Islet of Langerhans (tissue), 1 donor: ENCODE measurements around the gene GARS1.

ENCODE experiments used
- FAIRE-seq: peaks from one replicate; lab custom pipeline; 2011; peaks lifted over from hg19 to GRCh38; lab: Jason Lieb, UNC

The GARS1 gene

DNA sequence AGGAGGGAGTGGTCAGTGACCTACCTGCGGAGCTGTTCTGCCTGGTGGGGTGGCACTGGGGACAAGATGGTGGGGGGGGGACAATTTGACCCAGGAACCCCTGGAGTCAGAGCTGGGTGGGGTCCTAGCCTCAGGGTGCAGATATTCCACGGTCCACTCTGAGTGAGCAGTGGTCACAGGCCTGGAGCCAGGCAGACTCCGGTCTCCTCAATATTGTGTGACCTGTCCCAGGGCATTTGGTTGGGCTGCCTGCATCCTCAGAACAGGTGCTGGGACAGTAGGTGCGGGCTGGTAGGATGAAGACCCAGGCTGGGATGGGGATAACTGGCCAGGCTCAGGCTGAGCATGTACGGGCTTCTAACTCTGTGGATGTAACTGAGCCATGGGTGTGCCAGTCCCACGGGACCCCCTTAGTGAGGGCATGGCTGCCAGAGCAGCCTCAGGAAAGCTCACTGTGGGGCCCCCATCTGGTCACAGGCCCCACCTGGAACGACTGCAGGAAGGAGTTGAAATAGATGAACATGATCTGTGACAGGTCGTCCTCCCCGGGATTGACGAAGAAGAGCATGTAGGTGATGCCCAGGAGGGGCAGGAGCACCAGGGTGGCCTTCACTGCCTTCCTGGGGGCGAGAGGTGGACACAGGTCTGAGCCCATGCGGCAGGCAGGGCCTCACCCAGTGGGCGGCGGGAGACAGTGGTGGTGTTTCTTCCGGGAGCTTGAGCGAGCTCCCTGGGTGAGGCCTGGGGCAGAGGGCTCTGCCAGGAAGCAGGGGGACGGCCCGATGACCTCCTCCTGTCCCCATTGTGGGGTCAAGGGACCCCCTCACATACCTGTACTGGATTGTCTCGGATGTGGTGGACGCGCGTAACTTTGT is 60.7 kb downstream of the GARS1 start:
- no peak for FAIRE-seq

DNA sequence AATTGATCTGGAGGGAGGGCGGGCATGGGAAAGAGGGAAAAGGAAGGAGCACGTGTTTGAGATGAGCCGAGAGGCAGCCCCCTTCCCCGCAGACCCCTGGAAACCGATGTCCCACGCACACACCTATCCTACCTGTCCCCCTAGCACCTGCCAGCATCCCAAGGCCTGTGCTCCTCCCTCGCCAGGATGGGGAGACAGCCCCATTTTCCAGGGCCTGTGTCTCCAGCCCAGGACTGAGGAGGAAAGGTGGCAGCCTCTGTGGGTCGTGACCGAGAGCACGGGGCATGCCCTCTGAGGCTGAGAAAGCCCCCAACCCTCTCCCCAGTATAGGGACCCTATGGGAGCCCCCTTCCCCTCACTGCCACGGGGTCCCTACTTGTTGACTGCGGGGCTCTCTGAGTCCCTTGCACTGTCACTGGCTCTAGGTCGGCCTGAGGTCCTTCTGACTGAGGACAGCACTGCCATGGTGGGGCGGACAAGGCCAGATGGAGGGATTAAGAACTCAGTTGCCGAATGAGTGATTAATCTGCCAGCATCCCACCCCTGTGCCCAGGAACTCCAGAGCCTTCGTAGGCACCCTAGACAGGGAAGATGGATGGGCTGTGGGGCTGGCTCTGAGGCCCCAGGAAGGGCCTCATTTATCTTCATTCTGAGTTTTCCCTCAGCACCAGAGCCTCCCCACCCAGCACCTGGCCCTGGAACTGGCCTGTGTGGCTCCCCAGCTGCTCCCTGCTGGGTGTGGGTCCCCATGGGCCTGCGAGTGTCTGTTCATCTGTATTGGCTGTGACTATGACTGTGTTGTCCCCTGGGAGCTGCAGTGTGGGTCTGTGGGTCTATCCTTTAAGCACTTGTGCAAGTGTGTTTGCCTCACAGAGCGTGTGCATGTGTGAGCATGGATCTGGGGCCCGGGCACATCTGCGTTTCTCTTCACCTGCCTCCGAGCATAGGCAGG is 61.6 kb downstream of the GARS1 start:
- no peak for FAIRE-seq

DNA sequence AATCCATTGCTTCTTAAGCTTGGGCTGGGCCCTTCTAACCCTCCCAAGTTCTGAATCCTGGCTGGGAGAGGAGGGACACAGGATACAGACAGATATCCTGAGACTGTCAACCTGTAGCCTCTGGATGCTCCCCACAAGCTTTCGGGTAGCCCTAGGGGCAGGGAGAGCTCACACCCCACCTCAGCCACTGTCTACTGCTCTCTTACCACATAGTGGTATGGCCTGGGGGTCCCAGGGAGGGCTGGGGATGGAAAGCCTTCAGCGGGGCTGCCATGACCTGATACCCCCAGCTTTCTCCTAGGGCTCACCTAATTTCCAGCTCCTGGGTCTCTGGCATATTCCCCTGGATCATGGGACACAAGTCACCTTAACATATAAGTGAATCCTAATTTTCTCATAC is 62.5 kb downstream of the GARS1 start:
- FAIRE-seq = no peak

DNA sequence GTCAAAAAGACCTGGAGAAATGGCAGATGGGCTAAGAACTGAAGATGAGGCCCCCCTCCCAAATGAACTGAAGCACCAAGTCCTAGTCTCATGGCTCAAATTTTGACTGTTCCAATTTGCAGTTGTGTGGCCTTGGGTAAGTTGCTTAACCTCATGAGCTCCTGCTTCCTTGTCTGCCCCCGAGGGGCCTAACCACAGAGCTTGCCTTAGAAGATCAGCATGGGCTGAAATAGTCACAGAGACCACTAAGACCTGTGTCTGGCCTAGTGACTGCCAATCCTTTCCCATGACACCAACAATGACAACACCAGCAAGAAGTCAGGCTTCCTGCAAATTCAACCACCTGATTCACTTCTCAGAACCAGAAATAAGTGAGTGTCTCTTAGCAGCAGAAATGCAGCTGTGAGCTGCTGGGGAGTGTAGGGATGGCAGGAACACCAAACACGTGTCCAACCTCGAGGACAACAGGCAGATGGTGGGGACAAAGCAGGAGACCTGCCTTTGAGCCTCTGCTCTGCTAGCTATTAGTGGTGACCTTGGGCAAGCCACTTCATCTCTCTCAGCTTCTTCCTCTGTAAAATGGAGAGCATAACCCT is 63.9 kb downstream of the GARS1 start:
- FAIRE-seq = no peak

DNA sequence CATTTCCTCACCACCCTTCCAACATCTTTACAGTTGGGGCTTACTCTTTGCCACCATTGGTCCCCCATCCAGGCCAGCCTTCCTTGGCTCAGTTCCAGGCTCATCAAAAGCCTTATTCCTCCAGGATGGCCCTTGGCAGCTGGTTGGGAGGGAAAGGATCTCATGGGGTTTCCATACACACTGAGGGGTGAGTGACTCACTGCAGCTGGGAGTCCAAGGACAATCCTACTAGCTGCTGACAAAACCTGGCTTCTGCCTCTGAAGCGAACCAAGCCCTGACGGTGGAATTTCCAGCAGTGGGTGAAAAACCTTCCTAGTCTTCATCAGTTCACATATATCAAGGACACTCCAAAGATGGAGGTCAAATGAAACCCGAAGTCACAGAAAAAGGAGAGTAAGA is 64.6 kb downstream of the GARS1 start:
- FAIRE-seq = no peak

DNA sequence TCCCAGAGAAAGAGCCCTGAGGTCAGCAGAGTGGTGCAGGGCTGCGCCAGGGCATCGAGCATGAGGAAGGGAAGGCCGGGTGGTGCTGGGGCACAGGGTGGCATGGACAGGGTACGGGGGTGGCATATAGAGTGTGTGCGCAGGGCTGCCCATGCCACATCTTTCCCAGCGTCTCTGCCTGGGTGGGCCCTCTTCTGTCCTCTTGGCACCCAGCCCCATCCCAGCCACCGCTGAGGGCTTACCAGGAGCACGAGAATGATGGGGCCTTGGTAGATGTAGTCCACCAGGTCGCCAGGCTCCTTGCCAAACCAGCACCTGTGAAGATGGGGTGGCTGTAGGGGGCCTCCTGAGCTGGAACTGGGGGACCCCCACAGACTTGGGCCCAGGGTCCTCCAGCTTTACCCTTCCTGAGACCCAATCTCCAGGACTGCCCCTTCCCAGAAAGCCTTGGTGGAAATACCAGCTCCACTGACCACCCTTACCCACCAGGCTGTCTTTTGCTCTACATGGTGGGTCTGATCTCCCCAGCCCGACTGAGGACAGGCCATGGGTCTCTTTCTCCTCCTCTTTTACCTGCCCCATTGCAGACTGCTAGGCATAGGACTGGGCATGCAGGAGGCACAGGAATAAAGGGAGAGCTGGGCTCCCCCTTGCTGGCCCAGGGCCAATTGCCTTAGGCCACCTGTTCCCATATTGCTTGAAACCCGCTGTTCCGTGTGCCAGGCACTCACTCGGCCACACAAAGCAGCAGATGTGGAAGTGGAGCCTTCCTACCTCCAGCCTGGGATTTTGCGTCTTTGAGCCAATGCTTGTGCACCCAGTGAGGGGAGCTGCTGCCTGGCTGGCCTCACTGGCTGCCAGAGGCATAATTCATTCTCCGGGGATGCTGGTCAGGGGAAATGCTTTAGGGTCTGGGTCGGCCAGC is 65.9 kb downstream of the GARS1 start:
- FAIRE-seq = no peak

DNA sequence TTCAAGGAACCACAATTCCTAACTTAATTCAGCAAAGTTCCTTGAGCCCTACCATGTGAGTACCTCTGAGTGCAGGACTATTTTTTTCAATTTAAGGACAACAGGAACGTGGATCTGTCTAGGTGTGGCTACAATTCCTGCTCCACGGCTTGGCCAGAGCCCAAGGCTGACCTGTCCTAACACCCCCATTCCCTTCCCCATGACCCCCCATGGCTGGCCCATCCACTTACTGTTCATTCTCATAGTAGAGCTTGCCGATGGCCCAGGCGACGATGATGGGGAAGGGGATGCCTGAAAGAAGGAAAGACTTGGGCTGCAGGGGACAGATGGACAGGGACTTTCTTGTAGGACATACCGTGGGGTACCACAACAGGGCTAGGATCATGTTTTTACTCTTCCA is 67.2 kb downstream of the GARS1 start:
- FAIRE-seq = no peak

DNA sequence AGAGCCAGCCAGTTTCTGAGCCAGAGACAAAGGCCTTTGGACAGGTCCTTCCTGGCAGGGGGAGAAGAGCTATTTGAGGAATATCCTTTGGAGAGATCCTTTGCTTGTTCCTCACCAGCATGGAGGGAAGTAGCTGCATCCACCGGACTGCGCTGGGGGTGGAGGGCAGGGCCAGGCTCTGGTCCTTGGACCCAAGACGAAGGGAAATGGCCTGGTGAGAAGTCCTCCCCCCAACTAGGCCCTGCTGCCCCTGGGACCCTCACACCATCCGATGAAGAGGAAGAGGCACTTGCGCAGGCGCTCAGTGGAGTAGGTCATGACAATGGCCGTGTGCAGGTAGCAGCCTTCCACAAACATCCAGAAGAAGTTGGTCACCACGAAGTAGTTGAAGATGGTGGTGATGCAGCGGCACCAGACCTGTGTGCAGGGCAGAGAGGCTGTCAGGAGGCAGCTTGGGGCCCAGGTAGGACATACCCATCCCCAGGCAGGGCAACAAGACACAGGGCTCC is 67.8 kb downstream of the GARS1 start:
- no peak for FAIRE-seq

DNA sequence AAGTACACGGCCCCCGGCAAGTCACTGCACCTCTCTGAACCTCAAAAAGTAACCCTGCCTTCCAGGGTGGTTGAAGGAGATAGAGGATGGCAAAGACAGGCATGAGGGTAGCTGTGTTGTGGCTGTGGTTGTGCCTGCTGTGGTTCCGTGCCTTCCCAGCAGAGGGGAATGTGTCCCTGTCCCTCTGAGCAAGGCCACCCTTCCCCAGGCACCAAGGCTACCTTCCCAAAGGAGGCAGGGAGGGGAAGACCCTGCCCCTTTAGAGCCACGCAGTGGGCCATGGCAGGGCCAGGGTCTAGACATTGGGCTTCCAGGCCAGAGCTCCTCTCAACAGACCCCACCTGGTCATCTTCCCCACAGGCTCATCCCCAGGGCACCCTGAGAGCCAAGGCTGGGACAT is 68.7 kb downstream of the GARS1 start:
- FAIRE-seq = no peak

DNA sequence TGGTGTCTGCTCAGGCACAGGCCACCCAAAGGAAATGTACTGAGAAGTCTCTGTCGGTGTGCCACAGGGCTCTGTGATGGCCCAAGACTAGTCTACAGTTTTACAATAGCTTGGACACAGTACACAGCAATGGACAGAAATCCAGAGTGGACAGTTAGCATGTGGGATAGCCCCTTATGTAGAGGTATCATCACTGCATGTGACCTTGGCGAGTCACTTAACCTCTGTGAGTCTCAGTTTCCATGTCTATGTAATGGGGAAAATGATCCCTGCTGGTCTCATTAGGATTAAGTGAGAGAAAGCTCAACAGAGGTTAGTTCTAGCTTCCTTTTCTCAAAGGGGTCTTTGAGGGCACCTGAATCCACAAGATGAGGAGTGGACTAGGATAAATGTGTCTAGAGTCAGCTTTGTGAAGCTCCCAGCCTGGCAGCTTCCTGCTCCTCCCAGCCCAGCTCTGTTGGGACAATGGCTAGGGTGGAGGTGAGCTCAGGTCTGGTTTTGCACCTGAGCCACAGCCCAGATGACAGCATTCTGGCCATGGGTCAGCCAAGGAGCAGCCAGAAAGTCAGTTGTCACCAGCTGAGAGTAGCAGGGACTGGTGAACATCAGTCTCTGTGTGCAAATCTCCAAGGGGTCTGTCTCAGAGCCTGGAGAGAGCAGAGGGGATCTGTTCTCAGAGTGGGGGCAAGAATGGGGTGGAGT is 69.7 kb downstream of the GARS1 start:
- FAIRE-seq = no peak

DNA sequence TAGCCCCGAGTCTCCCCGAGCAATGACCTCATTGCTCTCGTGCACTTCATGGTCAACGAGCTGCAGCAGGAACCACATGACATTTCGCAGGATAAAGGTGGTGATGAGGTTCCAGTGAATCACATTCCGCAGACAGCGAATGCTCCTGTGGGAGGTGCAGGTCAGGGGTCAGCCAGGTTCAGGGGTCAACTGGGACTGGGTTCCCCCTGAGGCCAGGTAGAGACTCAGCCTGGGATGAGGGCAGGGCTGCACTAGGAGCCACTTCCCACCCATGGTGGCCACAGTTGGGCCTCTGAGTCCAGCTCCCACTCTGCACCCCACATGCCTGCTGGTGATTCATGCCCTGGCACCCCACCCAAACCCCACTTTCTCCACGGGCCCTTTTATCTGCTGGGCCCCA is 70.4 kb downstream of the GARS1 start:
- no peak for FAIRE-seq

DNA sequence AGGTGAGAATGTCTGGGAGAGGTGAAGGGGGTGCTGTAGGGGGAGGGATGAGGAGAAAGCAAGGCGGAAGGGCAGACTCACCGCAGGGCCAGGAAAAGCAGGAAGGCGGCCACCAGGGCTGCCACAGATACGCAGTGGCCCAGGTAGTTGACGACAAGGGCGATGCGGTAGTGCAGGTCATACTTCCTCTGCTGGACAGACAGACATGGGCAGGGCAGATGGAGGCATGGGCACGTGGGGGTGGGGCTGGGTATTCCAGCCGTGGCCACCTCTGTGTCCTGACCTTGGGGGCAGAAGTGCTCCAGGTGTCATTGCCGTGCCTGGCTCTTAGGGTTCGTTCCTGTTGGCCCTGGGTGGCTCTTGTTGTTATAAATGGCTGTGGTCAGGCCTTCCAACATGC is 70.8 kb downstream of the GARS1 start:
- no peak for FAIRE-seq

DNA sequence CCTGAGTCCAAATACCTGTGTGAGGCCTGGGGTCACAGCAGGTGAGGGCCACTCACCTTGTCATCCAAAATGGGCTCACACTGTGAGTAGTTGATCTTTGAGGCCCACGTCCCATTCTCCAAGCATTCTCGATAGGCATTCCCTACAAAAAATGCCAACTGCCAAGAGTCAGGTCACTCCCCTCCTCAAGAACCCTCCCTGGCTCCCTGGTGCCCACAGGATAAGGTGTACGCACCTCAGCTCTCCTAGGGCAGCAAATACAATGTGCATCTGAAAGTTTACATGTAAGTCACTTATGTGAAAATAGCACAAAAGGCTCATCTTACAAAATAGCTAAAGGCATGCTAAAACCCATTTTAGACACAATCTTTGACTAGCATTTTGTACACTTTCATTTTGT is 72.5 kb downstream of the GARS1 start:
- FAIRE-seq = no peak

DNA sequence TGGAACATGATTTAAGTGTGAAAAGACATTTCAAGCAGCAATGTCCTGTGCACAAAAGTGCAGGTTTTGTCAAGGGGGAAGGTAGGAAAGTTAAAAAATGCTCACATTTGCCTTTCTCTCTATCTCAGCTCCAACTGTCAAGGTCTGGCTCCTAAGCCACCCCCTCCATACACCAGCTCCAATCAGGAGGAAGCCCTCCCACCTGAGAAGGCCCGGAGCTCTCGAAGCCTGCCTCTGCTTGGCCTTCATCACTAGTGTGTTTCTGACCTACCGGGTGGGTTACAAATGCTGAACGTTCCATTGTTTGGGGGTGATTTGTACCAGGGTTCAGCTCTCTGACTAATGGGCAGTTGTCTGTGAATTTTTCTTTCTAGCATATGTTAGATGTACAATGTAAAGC is 73.4 kb downstream of the GARS1 start:
- no peak for FAIRE-seq

DNA sequence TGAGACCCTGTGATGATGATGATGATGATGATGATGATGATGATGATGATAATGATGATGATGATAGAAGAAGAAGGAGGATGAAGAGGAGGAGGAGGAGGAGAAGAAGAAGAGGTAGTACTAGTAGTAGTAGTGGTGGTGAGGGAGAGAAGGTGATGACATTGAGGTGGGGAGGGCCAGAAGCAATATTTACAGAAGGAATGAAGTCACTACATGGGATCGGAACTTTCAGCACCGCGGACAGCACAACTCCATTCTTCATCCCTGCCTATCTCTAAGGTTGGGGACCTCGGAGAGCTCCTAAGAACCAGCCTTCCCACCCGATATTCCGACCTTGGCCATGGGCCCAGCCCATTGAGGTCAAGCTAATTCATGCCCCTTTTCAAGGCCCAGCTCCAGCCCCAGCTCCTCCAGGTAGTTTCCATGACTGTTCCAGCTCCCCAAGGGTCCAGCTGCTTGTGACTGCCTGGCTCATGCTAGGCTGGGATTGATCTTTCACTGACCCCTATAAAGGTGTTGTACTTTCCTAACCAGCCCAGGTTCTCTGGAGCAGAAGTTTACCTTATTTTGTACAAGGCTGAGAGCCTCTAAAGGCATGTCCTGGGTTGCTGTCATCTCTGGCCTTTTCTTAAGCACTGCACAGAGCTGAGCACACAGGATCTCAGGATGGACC is 77.3 kb downstream of the GARS1 start:
- FAIRE-seq = no peak

DNA sequence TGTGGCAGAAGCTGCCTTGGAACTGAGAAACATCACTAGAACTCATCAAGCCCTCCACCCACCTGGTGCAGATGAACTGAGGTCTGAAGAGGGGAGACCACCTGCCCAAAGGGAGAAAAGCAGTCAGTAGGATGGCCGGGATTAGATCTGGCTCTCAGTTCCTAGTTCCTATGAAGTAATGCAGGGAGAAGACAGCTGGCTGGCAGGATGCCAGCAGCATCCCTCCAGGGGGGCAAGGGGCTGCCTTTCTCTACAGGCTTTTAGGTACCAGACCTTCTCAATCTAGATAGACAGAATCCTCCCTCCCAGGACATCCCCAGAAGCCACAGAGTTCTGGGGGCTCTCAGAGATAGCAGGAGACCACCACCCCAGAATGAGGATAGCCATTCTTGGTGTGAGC is 79.7 kb downstream of the GARS1 start:
- FAIRE-seq = no peak

DNA sequence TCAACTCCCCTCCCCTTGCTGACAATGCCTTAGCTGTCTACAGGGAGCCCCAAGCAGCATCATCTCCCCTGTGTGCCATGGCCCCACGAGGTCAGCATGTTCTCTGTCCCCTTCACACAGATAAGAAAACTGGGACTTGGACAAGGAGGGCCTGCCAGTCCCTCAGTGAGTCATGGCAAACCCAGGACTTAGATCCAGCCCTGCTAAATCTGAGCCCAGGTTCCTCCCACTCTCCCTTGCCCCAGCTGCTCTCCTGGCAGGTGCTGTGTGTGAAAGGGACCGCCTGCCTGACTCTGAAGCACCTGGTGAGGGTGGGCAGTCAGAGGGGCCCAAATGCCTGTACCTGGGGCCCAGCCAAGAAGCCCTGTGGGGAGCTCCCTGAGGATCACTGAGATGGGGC is 80.2 kb downstream of the GARS1 start:
- no peak for FAIRE-seq

DNA sequence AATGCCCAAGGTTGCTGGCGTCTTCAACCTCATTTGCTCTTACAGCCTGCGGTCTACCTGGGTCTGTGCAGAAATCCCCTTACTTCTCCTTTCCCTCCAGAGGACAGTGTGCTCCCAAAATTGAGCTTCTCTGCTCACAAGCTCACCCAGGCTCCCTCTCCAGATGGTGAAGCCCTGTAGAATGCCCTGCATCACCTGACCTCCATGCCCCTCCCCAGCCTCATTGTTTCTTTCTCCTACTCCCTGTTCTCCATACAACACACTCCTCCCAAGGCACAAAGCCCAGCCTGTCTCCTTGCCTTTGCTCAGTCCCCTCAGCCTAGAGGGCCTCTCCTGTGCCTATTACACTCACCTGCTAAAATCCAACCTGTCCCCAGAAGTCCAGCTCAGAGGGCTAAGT is 84.1 kb downstream of the GARS1 start:
- FAIRE-seq = no peak

DNA sequence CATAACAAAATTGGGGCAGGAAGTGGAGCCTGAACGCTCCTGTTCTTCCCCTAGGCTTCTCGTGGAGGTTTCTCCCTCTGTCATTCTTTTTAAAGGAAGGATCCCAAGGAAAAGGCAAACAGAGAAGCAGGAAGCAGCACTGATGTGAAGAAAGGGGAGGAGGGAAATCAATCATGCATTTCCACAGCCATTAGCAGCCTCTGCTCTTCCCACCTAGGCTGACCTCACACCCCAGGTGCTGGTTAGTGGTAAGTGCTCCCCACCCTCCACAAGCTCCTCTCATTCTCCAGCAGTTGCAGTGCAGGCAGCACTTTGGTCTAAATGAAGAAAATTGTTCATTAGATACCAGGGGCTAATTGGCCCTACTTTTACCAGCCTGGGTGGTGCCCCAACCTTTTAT is 85.0 kb downstream of the GARS1 start:
- FAIRE-seq = no peak

DNA sequence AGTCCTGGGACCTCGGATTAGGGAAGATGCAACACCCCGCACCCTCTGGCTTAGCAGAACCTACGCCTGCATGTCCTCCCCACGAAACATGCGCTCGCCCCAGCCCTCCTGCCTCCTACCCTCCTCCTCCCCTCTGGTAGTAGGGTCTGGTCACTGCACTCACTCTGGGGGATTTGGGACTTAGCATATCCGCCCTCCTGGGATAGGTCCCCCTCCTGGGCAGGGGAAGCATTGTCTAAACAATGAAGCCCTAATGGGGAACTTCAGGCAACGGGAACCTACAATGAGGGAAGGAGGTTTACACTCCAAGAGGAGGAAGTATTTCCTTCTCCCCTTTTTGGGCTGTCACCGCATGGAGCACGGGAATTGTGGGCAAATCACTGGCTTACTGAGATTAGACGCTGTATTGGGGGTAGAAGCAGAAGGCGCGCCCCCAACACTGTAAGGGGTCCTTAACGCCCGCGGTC is 86.7 kb downstream of the GARS1 start:
- no peak for FAIRE-seq
